AG10803 (cell line): ENCODE results near the gene XXYLT1.

Experiments
- DNase-seq: peaks from one replicate; pipeline ENCODE4 v3.0.0; 2010; ENCODE audit warnings: low read depth
- H3K4me3 ChIP-seq: 2 replicates; pipeline ENCODE4 v1.5.1; 2011; ENCODE audit warnings: mild to moderate bottlenecking, low read length, control low read depth
- TF ChIP-seq, protein P1 (sequence below): conservative IDR thresholded peaks from 2 replicates; pipeline ENCODE4 v1.5.1; 2011; ENCODE audit warnings: mild to moderate bottlenecking, low read length, control low read depth, inconsistent platforms

XXYLT1 gene

DNA sequence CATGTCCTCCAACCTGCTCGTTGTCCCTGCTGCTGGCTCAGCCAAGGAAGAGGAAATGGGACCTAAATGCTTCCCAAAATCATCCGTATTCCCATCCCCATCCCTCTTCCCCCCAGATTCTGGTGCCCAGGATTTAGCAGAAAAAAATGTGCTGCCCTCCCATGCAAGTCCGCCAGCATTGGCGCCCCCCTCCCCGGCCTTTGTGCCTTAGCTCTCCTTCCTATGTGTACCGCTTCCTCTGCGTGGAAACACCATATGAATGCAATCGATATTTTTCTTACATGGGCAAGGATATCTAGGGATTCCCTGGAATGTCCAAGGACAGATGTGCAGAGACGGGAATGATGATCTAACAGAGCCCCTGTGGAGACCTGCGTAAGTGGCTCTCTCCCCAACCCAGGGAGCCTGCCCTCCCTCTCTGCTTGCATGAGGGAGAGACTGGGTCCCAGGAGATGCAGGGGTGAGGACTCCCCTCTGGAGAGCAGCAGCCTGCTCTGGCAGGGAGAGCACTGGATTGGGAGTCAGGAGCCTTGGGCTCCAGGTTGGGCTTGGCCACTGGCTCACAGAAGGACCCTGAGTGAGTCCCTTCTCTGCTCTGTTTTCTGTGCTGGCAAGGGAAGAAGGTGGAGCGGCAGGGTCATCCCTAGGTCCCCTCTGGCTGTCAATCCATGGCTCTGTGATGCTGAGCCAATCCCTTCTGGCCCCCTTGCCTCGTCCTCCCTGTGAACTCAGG lies 227.2 kb downstream of the XXYLT1 start:
- TF ChIP-seq, protein P1, sequence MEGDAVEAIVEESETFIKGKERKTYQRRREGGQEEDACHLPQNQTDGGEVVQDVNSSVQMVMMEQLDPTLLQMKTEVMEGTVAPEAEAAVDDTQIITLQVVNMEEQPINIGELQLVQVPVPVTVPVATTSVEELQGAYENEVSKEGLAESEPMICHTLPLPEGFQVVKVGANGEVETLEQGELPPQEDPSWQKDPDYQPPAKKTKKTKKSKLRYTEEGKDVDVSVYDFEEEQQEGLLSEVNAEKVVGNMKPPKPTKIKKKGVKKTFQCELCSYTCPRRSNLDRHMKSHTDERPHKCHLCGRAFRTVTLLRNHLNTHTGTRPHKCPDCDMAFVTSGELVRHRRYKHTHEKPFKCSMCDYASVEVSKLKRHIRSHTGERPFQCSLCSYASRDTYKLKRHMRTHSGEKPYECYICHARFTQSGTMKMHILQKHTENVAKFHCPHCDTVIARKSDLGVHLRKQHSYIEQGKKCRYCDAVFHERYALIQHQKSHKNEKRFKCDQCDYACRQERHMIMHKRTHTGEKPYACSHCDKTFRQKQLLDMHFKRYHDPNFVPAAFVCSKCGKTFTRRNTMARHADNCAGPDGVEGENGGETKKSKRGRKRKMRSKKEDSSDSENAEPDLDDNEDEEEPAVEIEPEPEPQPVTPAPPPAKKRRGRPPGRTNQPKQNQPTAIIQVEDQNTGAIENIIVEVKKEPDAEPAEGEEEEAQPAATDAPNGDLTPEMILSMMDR, result no peak
- no peak for DNase-seq
- no peak overlapping the region for H3K4me3 ChIP-seq

DNA sequence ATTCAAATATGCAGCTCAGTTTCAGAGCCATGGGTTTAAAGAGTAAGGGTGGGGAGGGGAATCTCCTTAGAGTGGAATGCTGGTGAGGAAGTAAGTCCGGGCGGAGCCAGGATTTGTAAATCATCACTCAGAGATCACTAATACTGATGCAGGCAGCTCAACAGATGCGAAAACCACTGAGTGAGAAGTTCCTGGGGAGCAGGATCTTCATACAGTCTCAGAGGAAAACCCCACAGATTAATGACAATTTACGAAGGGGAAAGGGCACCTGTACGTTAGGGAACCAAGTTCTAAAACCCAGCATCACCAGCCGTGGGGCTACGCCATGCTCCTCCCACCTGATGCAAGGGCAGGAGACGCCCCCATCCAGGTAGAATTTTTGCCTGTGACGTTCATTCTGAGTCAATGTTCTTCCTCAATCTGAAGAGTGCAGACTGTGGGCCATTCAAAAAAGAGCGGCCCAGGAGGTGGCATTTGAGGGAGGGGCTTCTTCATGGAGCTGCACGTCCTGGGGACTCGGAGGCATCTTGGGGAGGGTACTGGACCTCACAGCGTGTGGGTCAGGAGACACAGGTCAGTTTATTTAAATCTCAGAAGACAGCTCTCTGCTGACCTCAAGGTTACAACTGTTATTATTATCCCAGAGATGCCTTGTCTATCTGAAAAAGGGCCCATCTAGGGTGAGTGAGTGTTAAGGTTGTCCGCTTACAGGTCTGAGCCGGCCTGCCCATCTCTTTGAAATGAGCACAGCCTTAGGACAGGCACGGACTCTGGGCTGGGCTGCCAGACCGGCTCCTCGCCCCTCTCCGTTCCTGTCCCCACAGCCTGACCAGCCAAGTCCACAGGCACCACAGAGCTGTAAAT lies 228.0 kb downstream of the XXYLT1 start:
- no peak for DNase-seq
- H3K4me3 ChIP-seq, result no peak overlapping the region
- TF ChIP-seq, protein P1, result no peak

DNA sequence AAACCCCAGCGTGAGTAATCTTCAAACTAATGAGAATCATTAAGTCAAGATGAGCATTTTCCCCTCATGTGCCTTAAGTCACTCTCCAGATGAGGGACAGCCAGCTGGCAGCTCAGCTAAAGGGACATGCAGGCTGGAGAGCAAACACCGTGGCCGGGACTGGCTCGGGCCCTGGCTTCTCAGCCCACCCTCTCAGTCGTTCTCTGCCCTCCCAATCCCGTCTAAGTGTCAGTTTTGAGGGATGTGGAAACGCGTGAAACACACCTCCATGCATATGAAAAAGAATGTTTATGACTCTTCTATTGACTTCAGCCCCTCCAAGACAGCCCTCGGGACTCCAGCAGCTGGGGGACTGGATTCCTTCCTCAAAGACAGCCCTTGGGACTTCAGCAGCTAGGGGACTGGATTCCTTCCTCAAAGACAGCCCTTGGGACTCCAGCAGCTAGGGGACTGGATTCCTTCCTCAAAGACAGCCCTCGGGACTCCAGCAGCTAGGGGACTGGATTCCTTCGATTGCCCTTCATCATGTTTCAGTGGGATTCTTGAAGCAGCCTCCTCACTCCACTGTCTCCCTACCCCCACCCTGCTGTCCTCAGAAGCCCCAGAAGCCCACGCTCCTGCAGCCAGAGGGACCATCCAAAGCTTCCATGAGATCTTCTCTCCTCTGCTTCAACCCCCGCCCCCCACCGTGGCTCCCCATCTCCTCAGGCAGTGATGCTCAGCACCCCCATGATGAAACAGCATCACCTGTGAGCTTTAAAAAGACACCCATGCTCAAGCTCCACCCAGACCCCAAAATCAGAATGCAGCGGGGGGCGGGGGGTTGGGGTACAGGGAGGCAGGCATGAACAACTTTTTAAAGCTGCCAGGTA lies 228.9 kb downstream of the XXYLT1 start:
- no peak overlapping the region for H3K4me3 ChIP-seq
- TF ChIP-seq, protein P1, result no peak
- no peak for DNase-seq

DNA sequence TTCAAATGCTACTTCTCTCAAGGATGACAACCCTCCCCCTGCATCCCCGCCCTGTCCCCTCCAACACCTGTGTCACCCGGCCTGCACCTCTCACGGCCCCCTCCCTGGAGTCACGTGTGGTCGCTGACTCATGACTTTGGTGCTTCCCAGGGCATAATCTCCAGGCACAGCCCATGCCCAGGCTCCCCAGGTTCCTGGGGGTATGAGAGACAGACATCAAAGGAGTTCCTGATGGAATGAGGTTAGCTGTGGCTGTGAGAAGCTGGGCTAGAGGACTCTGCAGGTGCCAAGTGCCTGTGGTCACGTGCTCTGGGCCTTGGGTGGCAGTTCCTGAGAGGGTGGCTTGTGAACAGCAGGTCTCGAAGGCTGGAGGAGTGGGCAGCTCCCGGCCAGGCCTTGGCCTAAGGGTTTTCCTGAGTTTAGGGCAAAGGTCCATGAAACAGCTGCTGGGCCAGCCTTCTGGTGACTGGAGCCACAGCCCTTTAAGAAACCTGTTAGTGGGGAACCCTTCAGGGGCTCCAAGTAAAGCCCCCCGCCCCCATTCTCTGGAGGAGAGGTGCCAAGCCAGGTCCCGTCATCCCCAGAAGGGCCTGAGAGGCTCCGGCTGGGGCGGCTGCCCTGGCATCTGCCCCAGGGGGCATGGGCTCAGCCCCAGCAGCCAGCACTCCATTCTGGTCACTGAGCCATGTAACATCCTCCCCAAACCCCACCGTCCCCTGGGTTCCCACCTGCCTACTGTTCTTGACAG lies 230.0 kb downstream of the XXYLT1 start:
- TF ChIP-seq, protein P1, result no peak
- H3K4me3 ChIP-seq, result no peak overlapping the region
- no peak for DNase-seq

DNA sequence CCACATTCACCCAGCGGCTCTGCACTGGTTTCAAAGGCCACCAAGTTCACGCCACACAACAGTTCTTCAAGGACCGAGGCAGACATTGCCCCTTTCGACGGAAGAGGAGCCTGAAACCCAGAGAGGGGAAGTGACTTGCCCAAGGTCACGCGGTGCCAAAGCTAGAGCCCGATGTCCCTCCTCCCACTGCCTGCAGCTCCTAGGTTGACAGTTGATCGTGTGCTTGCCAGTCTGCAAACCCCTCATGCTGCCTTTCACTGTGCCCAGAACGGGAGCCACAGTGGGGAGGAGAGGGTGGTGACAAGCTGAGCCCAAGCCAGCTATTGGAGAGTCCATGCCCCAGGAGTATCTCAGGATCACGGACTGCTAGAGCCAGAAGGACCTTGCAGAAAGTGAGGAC lies 230.9 kb downstream of the XXYLT1 start:
- TF ChIP-seq, protein P1, result no peak
- no peak overlapping the region for H3K4me3 ChIP-seq
- no peak for DNase-seq

DNA sequence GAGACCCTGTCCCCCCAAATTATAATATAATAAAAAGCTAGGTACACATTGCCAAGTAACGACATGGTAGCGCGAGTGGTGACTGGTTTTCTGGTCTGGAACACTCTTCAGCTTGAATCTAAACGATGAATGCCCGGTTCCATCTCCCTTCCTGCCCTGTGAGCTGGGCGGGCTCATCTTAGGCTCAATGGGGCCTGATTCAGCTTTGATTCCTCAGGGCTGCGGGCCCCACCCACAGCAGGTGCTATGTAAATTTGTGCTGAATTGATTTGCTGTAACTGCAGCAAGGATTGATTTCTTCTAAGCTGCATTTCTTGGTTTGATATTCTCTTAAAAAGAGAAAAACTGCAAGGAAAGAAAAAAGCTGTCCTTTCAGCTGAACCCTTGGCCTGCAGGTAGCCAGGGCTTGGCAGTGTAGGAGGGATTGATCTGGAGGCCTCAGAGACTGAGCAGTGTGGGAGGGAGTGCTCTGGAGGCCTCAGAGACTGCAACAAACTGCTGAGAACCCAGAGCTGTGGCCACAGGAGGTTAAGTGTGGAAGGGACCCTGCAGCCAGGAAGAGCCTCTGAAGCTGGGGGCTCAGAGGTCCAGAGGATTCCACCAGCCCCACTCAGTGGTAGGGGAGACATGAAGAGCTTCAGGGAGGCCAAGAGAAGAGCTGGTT lies 231.6 kb downstream of the XXYLT1 start:
- TF ChIP-seq, protein P1, result no peak
- no peak for DNase-seq
- H3K4me3 ChIP-seq, result no peak overlapping the region
